ENCODE measurements around the gene NAT10. TPM values are rescaled to one million over a fixed set of nuclear protein-coding genes. Genes with fewer than 3 reads are reported as not detected.
"Not testable (repeated sequence)": the region's sequence is repeated elsewhere in the genome, so short reads cannot be mapped to it uniquely, and the experiment has no call there.

The NAT10 gene
- 87.6 TPM for polyA plus RNA-seq (2012; ENCODE audit: insufficient read depth, insufficient read length)

- DNase-seq (ENCODE audit: low read depth, low spot score) = peak; percentile 99
- H3K4me3 ChIP-seq (ENCODE audit: low read length) = peak within 1 kb of the TSS; percentile 95
Observed at GRCh38 chr11:34105079-34105956, at the start of gene NAT10. NAT10 (plus strand) TSS chr11:34105629; CDS start chr11:34108226, 2,597 bp downstream.

GRCh38 chr11:34056672-34057071 is 48.8 kb upstream of the NAT10 start:
- DNase-seq (ENCODE audit: low read depth, low spot score) = no peak
- no peak overlapping the region for H3K4me3 ChIP-seq (ENCODE audit: low read length)

GRCh38 chr11:34063061-34063795 is 42.2 kb upstream of the NAT10 start:
- H3K4me3 ChIP-seq (ENCODE audit: low read length) = no peak overlapping the region
- no peak for DNase-seq (ENCODE audit: low read depth, low spot score)

- no peak overlapping the region for H3K4me3 ChIP-seq (ENCODE audit: low read length)
- no peak for DNase-seq (ENCODE audit: low read depth, low spot score)
Observed at GRCh38 chr11:34064291-34064690, 41.1 kb upstream of the NAT10 start.

- no peak for DNase-seq (ENCODE audit: low read depth, low spot score)
- no peak overlapping the region for H3K4me3 ChIP-seq (ENCODE audit: low read length)
Observed at GRCh38 chr11:34065505-34066203, 39.8 kb upstream of the NAT10 start.

GRCh38 chr11:34066766-34067165 is 38.7 kb upstream of the NAT10 start:
- not testable (repeated sequence) for H3K4me3 ChIP-seq (ENCODE audit: low read length)

GRCh38 chr11:34067383-34068065 is 37.9 kb upstream of the NAT10 start:
- no peak for DNase-seq (ENCODE audit: low read depth, low spot score)
- H3K4me3 ChIP-seq (ENCODE audit: low read length) = no peak overlapping the region

More at GRCh38 chr11:34066766-34067165, 38.7 kb upstream of the NAT10 start:
- DNase-seq (ENCODE audit: low read depth, low spot score) = not testable (repeated sequence)

GRCh38 chr11:34068111-34068510 is 37.3 kb upstream of the NAT10 start:
- DNase-seq (ENCODE audit: low read depth, low spot score) = no peak
- H3K4me3 ChIP-seq (ENCODE audit: low read length) = no peak overlapping the region

- DNase-seq (ENCODE audit: low read depth, low spot score); H3K4me3 ChIP-seq (ENCODE audit: low read length): not testable (repeated sequence)
Observed at GRCh38 chr11:34071306-34071705, 34.1 kb upstream of the NAT10 start.

- no peak overlapping the region for H3K4me3 ChIP-seq (ENCODE audit: low read length)
- DNase-seq (ENCODE audit: low read depth, low spot score) = no peak
Observed at GRCh38 chr11:34072041-34072440, 33.4 kb upstream of the NAT10 start.

- no peak overlapping the region for H3K4me3 ChIP-seq (ENCODE audit: low read length)
- DNase-seq (ENCODE audit: low read depth, low spot score) = no peak
Observed at GRCh38 chr11:34072832-34073231, 32.6 kb upstream of the NAT10 start.

GRCh38 chr11:34074391-34074790 is 31.0 kb upstream of the NAT10 start:
- no peak overlapping the region for H3K4me3 ChIP-seq (ENCODE audit: low read length)
- DNase-seq (ENCODE audit: low read depth, low spot score) = no peak

- no peak for DNase-seq (ENCODE audit: low read depth, low spot score)
- H3K4me3 ChIP-seq (ENCODE audit: low read length) = no peak overlapping the region
Observed at GRCh38 chr11:34075178-34075820, 30.1 kb upstream of the NAT10 start.

GRCh38 chr11:34080609-34081008 is 24.8 kb upstream of the NAT10 start:
- DNase-seq (ENCODE audit: low read depth, low spot score) = no peak
- no peak overlapping the region for H3K4me3 ChIP-seq (ENCODE audit: low read length)

GRCh38 chr11:34084637-34085036 is 20.8 kb upstream of the NAT10 start:
- DNase-seq (ENCODE audit: low read depth, low spot score) = no peak
- no peak overlapping the region for H3K4me3 ChIP-seq (ENCODE audit: low read length)

GRCh38 chr11:34086554-34087283 is 18.7 kb upstream of the NAT10 start:
- peak; percentile 81 for DNase-seq (ENCODE audit: low read depth, low spot score)

GRCh38 chr11:34091825-34092224 is 13.6 kb upstream of the NAT10 start:
- no peak for DNase-seq (ENCODE audit: low read depth, low spot score)
- no peak overlapping the region for H3K4me3 ChIP-seq (ENCODE audit: low read length)

More at GRCh38 chr11:34086554-34087283, 18.7 kb upstream of the NAT10 start:
- no peak overlapping the region for H3K4me3 ChIP-seq (ENCODE audit: low read length)

GRCh38 chr11:34094900-34095299 is 10.5 kb upstream of the NAT10 start:
- DNase-seq (ENCODE audit: low read depth, low spot score); H3K4me3 ChIP-seq (ENCODE audit: low read length): not testable (repeated sequence)

All from Jurkat, Clone E6-1 (cell line).